ENCODE measurements around the gene KCNIP4. TPM values are rescaled to one million over a fixed set of nuclear protein-coding genes. Genes with fewer than 3 reads are reported as not detected.

The KCNIP4 gene
- total and polyA plus RNA-seq, 2 of the 8 experiments (the other 6 are each of a cell fraction or from before 2014, with no cell fraction given), result 0.06 TPM; not detected in 1

DNA sequence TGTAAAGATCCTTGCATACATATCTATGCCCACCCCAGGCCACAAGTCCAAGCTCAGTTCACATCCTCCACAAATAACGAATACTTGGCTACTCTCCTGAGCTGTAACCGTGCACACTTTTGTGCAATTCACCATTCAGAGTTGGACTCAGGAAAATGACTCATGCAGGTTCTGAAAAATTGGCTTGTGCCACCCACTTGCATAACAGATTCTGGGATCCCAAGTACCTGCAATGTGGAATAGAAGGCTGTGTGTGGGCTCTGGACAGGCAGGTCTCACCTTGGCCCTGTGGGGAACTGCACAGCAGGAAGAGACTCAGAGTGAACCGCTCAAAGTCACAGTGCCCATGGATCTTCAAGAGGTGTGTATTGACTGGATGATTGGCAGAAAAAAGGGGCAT lies 745.6 kb downstream of the KCNIP4 start (continued):
- TF ChIP-seq, protein P1, sequence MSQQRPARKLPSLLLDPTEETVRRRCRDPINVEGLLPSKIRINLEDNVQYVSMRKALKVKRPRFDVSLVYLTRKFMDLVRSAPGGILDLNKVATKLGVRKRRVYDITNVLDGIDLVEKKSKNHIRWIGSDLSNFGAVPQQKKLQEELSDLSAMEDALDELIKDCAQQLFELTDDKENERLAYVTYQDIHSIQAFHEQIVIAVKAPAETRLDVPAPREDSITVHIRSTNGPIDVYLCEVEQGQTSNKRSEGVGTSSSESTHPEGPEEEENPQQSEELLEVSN (IDR thresholded peaks at IDR 0.05), result no peak
- TF ChIP-seq SIX5 (IDR thresholded peaks at IDR 0.05; ENCODE audit: low read depth, low read length), result no peak
- no peak for TF ChIP-seq POLR2A (IDR thresholded peaks at IDR 0.05; ENCODE audit: control extremely low read depth in 1 of 2, low read depth in 2 of 2, low read length in 2 of 2)
- no peak for TF ChIP-seq RXRA (IDR thresholded peaks at IDR 0.05; ENCODE audit: insufficient read depth, low read depth, low read length)
- TF ChIP-seq ASH2L (IDR thresholded peaks at IDR 0.05; ENCODE audit: low read length), result no peak
- no peak for TF ChIP-seq CBX5 (IDR thresholded peaks at IDR 0.05; ENCODE audit: low read depth, low read length)
- TF ChIP-seq TAF7 (optimal IDR thresholded peaks at IDR 0.05; ENCODE audit: borderline replicate concordance, low read depth, low read length), result no peak
- TF ChIP-seq SP2 (IDR thresholded peaks at IDR 0.05; ENCODE audit: low read length), result no peak
- TF ChIP-seq KDM4A (IDR thresholded peaks at IDR 0.05; ENCODE audit: low read depth, low read length, severe bottlenecking), result no peak
- no peak for TF ChIP-seq KDM1A (IDR thresholded peaks at IDR 0.05; ENCODE audit: borderline replicate concordance, low read length)
- TF ChIP-seq CREB1 (IDR thresholded peaks at IDR 0.05), result no peak

All from H1 (cell line).